ENCODE measurements around the gene METTL15.
"Not testable (repeated sequence)": the region's sequence is repeated elsewhere in the genome, so short reads cannot be mapped to it uniquely, and the experiment has no call there.

The METTL15 gene

DNA sequence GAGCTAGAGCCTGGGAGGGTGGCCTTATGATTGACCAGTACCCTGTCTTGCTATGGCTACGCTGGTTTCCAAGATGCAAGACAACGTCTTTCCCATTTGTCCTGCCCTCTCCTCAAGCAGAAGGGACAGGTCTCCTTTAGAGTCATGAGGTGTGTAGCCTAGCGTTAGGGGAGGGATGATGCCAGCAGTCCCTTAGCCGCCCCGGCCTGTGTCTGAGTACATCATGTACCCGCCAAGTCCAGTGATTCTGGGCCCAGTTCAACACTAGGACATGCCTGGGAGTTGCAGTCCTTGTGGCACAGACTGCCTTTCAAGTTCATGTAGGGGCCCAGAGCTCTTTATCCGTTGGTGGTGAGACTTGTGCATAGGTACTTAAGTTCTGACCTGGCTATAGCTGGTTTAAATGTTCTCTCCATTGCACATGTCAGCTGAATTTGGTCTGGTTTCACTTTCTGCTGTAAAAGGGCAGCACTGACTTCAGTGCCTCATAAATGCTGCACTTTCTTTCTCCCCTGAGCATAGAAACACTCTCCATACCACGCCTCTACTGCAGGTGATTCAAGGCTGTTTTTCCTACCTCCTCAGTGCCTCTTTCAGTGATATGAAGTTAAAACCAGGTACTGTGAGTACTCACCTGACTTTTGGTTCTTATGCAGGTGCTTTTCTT lies 151.1 kb downstream of the METTL15 start:
- H3K4me1 Mint-ChIP-seq, result no peaks in the 10 kb centered on the region
- H3K27ac Mint-ChIP-seq, result no peak overlapping the region
- TF ChIP-seq, protein P1, sequence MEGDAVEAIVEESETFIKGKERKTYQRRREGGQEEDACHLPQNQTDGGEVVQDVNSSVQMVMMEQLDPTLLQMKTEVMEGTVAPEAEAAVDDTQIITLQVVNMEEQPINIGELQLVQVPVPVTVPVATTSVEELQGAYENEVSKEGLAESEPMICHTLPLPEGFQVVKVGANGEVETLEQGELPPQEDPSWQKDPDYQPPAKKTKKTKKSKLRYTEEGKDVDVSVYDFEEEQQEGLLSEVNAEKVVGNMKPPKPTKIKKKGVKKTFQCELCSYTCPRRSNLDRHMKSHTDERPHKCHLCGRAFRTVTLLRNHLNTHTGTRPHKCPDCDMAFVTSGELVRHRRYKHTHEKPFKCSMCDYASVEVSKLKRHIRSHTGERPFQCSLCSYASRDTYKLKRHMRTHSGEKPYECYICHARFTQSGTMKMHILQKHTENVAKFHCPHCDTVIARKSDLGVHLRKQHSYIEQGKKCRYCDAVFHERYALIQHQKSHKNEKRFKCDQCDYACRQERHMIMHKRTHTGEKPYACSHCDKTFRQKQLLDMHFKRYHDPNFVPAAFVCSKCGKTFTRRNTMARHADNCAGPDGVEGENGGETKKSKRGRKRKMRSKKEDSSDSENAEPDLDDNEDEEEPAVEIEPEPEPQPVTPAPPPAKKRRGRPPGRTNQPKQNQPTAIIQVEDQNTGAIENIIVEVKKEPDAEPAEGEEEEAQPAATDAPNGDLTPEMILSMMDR (IDR thresholded peaks at IDR 0.05), result no peak
- peaks cover 40% of the 10 kb centered on the region for H3K36me3 Mint-ChIP-seq (ENCODE audit: low read depth)
- H3K4me3 Mint-ChIP-seq, result no peak overlapping the region
- H3K27me3 Mint-ChIP-seq (ENCODE audit: low read depth, poor library complexity), result no peaks in the 10 kb centered on the region
- no peak for DNase-seq
- H3K9me3 Mint-ChIP-seq, result peaks cover 33% of the 10 kb centered on the region

DNA sequence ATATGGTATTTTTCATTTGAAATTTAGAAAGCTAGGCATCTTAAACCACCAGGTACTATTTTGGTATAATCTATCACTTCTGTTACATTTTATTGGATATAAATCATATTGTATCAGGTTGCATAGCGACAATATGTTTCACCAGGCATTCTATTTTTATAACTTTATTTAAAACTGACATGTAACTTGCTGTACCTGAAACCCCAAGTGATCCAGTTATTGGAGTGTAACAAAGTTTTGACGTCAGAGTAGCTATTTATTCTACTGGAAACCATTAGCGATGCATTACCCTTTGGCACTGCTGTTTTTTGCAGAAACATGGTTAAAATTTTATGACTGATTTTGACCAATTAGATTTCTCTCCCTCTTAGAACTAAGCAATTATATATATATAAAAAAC lies 160.7 kb downstream of the METTL15 start:
- H3K27me3 Mint-ChIP-seq (ENCODE audit: low read depth, poor library complexity), result no peaks in the 10 kb centered on the region
- peaks cover 33% of the 10 kb centered on the region for H3K36me3 Mint-ChIP-seq (ENCODE audit: low read depth)
- H3K27ac Mint-ChIP-seq, result no peak overlapping the region
- DNase-seq, result no peak
- H3K4me3 Mint-ChIP-seq, result no peak overlapping the region
- TF ChIP-seq, protein P1 (IDR thresholded peaks at IDR 0.05), result no peak
- H3K9me3 Mint-ChIP-seq, result peaks cover 19% of the 10 kb centered on the region
- H3K4me1 Mint-ChIP-seq, result no peaks in the 10 kb centered on the region

DNA sequence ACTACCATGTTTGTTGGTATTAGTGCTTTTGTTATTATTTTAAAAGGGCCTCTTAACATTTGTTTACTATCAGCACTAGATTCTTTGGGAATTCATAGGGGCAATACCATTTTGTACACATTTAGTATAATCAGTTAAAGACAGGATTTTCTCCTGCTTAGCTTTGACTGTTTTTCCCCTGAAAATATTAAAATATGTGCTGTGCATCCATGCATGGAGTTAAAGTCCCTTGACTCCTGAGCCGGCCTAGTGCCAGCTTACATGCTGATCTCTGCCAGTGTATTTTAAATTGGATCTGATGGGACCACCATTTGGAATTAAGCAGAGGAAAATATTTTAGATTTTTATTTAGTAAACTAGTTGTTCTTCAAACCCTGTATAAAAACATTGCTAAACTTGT lies 161.4 kb downstream of the METTL15 start:
- H3K27me3 Mint-ChIP-seq (ENCODE audit: low read depth, poor library complexity), result no peaks in the 10 kb centered on the region
- H3K36me3 Mint-ChIP-seq (ENCODE audit: low read depth), result peaks cover 33% of the 10 kb centered on the region
- no peaks in the 10 kb centered on the region for H3K4me1 Mint-ChIP-seq
- no peak for DNase-seq
- TF ChIP-seq, protein P1 (IDR thresholded peaks at IDR 0.05), result no peak
- H3K4me3 Mint-ChIP-seq, result no peak overlapping the region
- peaks cover 19% of the 10 kb centered on the region for H3K9me3 Mint-ChIP-seq
- no peak overlapping the region for H3K27ac Mint-ChIP-seq

DNA sequence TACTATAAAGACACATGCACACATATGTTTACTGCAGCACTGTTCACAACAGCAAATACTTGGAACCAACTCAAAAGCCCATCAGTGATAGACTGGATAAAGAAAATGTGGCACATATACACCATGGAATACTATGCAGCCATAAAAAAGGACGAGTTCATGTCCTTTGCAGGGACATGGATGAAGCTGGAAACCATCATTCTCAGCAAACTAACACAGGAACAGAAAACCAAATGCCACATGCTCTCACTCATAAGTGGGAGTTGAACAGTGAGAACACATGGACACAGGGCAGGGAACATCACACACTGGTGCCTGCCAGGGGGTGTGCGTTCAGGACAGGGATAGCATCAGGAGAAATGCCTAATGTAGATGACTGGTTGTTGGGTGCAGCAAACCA lies 164.1 kb downstream of the METTL15 start:
- not testable (repeated sequence) for H3K4me1 Mint-ChIP-seq; H3K4me3 Mint-ChIP-seq; DNase-seq; H3K27ac Mint-ChIP-seq; H3K27me3 Mint-ChIP-seq (ENCODE audit: low read depth, poor library complexity)
- peaks cover 15% of the 10 kb centered on the region for H3K36me3 Mint-ChIP-seq (ENCODE audit: low read depth)
- peaks cover 10% of the 10 kb centered on the region for H3K9me3 Mint-ChIP-seq

DNA sequence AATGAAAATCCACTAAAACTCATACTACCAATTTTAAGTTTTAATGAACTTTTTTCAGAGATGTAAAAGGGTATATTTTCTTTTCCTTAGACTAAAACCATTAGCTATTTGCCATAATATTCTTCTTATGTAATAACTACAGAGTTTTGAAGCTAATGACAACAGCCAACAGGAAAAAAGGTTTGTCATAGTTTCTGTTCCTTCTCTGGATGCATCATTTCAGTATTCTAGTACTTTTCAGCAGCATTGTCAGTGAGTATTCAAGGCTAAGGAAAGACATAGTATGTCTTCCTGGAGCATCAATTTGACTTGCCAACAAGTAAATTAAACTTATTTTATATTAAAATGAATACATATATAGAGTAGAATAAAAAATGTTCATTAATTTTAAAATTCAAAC lies 166.0 kb downstream of the METTL15 start:
- Mint-ChIP-seq H3K4me3 (no peak overlapping the region), H3K36me3 (ENCODE audit: low read depth) (peaks cover 12% of the 10 kb centered on the region), H3K9me3 (peaks cover 7% of the 10 kb centered on the region), H3K4me1 (no peaks in the 10 kb centered on the region), H3K27ac (no peak overlapping the region), H3K27me3 (ENCODE audit: low read depth, poor library complexity) (peaks cover 3% of the 10 kb centered on the region)
- no peak for DNase-seq
- TF ChIP-seq, protein P1 (IDR thresholded peaks at IDR 0.05), result no peak

DNA sequence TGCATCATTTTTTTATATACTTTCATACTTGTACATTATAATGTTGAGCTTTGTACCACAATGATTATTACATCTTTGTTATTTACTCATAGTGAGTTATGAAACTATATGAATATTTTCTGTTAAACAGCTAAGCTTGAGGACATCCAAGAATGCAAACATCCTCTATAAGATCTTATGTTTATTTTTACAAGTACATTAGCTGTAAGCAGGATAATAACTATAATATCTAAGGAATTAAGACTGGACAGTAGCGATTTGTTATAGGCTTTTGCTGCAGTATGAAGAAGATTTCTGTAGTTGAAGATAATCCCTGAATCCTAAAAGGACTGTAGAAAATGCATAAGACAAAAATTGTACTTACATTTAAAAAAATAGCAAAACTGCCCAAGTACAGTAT lies 176.0 kb downstream of the METTL15 start:
- Mint-ChIP-seq H3K36me3 (ENCODE audit: low read depth) (no peaks in the 10 kb centered on the region), H3K9me3 (no peaks in the 10 kb centered on the region), H3K27ac (no peak overlapping the region), H3K27me3 (ENCODE audit: low read depth, poor library complexity) (no peaks in the 10 kb centered on the region), H3K4me1 (no peaks in the 10 kb centered on the region), H3K4me3 (no peak overlapping the region)
- DNase-seq, result no peak
- TF ChIP-seq, protein P1 (IDR thresholded peaks at IDR 0.05), result no peak

Data from nephron progenitor cell (in vitro differentiated cells).